ENCODE measurements around the gene CILP2.

CILP2 gene

DNA sequence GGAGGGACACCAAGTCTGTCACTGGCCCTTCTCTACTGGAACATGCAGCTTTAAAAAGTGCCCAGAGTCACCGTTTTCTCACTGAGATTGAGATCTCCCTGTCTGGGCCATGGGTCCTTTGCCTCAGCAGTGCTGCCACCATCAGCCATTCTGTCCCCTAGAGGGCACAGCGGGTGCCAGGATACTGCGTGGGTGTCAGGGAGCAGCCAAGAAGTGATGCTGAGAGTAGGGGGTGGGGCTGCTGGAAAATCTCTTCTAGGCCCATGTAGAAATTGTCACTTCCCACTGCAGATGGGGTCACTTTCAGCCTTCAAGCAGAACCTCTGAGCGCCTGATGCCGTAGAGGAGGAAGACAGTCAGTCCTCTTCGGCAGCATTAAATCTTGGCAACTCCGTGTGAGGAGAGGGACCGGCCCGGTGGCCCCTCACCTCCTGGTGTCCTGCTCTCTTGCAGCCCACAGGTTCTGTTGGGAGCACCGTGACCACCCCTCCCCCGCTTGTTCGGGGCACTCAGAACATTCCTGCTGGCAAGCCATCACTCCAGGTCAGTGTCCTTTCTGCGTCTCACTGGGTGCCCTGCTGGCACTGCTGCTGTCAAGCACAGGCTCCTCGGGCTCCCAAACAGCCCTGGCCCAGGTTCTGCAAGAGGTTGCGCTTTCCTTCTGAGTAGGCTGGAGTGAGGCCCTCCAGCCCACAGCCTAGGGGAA lies 44.1 kb upstream of the CILP2 start:
- peak overlapping the region in 1 of 11 experiments; percentile 12; a peak in 1 of 22 replicates for H3K4me2 ChIP-seq
- no peaks in the 10 kb centered on the region for H3K9me3 ChIP-seq (replicated peaks in 1 of 11)
- H4K20me1 ChIP-seq = peaks cover 71 to 98% (median 93%) of the 10 kb centered on the region in 11 experiments
- peaks cover 78 to 85% (median 83%) of the 10 kb centered on the region in 11 experiments for H3K36me3 ChIP-seq
- H3K9ac ChIP-seq = peak overlapping the region in 8 of 11 experiments; percentile 5 to 47 (median 30); a peak in 5 of 22 replicates
- no peaks in the 10 kb centered on the region for H3K27me3 ChIP-seq
- no peak for TF ChIP-seq Cebpa-rat (IDR thresholded peaks at IDR 0.05)
- peaks cover 13 to 35% (median 27%) of the 10 kb centered on the region in 10 experiments for H3K4me1 ChIP-seq
- H3K27ac ChIP-seq = peak overlapping the region in 2 of 11 experiments; percentile 4 to 22; a peak in 4 of 22 replicates
- no peak overlapping the region for H3K4me3 ChIP-seq

DNA sequence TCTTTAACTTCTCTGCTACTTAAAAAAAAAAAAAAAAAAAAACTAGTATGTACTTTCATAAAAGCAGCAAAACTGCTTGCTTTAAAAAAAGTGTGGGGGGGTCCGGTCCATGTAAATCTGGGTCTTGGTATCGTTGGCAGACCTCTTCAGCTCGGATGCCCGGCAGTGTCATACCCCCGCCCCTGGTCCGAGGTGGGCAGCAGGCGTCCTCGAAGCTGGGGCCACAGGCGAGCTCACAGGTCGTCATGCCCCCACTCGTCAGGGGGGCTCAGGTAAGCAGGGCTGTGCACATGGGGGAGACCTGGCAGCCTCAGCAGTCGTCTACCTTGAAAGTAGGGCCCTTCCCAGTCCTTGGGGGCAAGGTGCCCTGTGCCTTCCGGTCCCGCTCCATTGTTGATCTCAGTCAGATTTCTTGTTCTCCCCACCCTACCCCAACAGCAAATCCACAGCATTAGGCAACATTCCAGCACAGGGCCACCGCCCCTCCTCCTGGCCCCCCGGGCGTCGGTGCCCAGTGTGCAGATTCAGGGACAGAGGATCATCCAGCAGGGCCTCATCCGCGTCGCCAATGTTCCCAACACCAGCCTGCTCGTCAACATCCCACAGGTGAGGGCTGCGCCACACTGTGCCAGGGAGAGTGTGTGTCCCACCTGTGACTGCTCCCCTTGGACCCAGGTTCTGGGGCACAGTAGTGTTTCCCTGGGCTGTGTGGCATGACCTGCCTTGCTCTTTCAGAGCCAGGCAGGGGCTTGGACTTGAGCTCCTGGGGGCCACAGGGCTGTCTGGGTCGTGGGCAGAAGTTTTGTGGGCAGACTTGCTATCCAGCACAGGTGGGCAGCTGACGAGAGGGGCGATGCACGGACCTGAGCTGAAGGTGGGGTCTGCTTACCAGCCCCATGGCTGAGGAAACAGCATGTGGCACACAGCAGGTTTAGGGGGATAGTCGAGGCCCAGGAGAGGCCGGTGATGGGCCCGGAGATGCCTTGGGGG lies 42.2 kb upstream of the CILP2 start:
- no peak overlapping the region; a peak in 1 of 22 replicates for H3K4me2 ChIP-seq
- no peaks in the 10 kb centered on the region for H3K9me3 ChIP-seq (replicated peaks in 1 of 11)
- peak overlapping the region in 1 of 11 experiments; percentile 13; a peak in 1 of 22 replicates for H3K9ac ChIP-seq
- peaks cover 75 to 98% (median 95%) of the 10 kb centered on the region in 11 experiments for H4K20me1 ChIP-seq
- no peak for TF ChIP-seq Cebpa-rat (IDR thresholded peaks at IDR 0.05)
- no peak overlapping the region for H3K4me3 ChIP-seq
- H3K27me3 ChIP-seq = no peaks in the 10 kb centered on the region
- peaks cover 0 to 21% (median 9%) of the 10 kb centered on the region in 10 experiments; a peak in 13 of 20 replicates for H3K4me1 ChIP-seq
- peaks cover 95 to 99% (median 98%) of the 10 kb centered on the region in 11 experiments for H3K36me3 ChIP-seq
- peak overlapping the region in 3 of 11 experiments; percentile 6 to 18 (median 14); a peak in 2 of 22 replicates for H3K27ac ChIP-seq

DNA sequence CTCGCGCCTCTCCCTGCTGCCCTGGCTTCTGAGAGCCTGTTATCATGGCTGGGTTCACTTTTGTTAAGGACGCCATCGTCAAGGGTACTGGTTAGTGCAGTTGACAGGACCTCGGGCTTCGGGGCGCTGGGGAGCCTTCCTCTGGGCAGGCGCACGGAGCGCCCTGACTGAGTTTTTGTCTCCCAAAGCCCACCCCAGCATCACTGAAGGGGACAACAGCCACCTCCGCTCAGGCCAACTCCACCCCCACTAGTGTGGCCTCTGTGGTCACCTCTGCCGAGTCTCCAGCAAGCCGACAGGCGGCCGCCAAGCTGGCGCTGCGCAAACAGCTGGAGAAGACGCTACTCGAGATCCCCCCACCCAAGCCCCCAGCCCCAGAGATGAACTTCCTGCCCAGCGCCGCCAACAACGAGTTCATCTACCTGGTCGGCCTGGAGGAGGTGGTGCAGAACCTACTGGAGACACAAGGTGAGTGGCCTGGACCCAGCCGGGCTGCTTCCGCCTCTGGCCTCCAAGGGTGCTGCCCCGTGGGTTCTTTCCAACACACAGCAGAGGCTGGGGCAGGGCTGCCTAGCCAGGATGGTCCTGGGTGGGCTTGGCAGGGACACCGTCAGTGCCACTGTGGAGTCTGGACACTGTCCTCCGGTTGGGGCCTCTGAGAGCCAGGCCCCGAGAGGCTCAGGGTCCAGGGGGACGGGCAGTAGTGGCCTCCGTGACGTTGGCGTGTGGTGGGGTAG lies 39.6 kb upstream of the CILP2 start:
- no peak overlapping the region for H3K4me2 ChIP-seq
- no peaks in the 10 kb centered on the region for H3K27me3 ChIP-seq
- H3K9ac ChIP-seq = no peak overlapping the region; a peak in 2 of 22 replicates
- peaks cover 52 to 98% (median 95%) of the 10 kb centered on the region in 11 experiments for H4K20me1 ChIP-seq
- no peak overlapping the region for H3K27ac ChIP-seq
- no peak overlapping the region for H3K4me3 ChIP-seq
- H3K4me1 ChIP-seq = peaks cover 0 to 16% (median 8%) of the 10 kb centered on the region in 10 experiments; a peak in 9 of 20 replicates
- H3K9me3 ChIP-seq (replicated peaks in 1 of 11) = no peaks in the 10 kb centered on the region
- peaks cover 95 to 99% (median 98%) of the 10 kb centered on the region in 11 experiments for H3K36me3 ChIP-seq
- no peak for TF ChIP-seq Cebpa-rat (IDR thresholded peaks at IDR 0.05)

DNA sequence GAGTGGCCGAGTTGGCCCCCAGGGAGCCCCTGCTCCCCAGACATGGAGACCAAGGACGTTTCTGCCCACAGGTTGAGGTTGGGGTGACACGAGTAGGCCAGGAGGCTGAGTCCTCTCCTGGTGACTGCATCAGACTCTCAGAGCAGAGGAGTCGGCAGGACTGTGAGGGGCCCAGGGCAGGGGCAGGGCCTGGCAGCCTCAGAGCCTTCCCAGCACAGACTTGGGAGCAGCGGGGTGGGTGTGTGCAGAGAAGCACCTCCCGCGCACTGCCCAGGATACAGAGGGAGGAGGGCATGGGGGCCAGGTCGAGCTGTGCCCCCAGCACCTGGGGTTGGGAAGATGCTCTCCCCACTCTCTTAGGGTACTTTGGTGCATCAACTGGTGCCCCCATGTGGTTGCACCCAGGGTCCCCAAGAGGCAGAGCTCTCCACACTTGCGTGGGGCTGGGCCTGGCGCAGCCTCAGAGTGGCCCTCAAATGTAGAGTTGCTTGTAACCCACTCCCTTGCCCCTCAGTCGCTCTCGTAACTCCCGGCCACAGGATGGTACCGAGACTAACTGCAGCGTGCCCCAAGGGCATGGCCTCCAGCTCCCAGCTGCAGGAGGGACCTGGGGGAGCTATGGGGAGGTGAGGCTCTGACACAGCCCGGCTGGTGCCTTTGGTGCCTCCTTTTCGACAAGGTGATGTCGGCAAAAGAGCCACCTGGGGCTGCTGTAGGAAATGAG lies 38.6 kb upstream of the CILP2 start:
- Histone ChIP-seq H4K20me1 (peaks cover 45 to 100% (median 97%) of the 10 kb centered on the region in 11 experiments), H3K9me3 (replicated peaks in 1 of 11) (no peaks in the 10 kb centered on the region), H3K4me1 (peaks cover 0 to 8% (median under 1%) of the 10 kb centered on the region in 10 experiments; a peak in 4 of 20 replicates), H3K4me3 (no peak overlapping the region), H3K27me3 (no peaks in the 10 kb centered on the region), H3K9ac (peak overlapping the region in 2 of 11 experiments; percentile 6 to 13; a peak in 1 of 22 replicates), H3K27ac (0 out of 22 replicates have a peak overlapping the region, but pooled peaks of 1 of the 11 experiments have one; percentile 22), H3K36me3 (peaks cover 98 to 100% (median 100%) of the 10 kb centered on the region in 11 experiments), H3K4me2 (no peak overlapping the region)
- no peak for TF ChIP-seq Cebpa-rat (IDR thresholded peaks at IDR 0.05)

DNA sequence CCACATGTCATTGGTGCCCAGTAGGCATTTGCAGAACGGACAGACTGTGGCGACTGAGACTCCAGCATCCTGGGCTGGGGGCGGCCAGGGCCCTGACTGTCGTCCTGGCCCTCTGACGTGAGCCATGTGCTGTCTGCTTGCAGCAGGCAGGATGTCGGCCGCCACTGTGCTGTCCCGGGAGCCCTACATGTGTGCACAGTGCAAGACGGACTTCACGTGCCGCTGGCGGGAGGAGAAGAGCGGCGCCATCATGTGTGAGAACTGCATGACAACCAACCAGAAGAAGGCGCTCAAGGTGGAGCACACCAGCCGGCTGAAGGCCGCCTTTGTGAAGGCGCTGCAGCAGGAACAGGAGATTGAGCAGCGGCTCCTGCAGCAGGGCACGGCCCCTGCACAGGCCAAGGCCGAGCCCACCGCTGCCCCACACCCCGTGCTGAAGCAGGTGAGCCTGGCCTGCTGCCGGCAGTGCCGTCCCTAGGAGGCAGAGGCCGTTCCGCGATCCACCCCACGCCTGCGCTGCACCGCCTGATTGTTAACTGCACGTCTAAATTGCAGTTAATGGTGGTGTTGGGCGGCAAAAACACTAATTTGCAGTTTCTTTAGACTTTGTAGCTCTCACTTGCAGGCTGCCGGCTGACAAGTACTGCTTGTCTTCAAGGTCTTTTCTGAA lies 37.0 kb upstream of the CILP2 start:
- Histone ChIP-seq H3K9ac (no peak overlapping the region), H3K4me3 (no peak overlapping the region), H3K27me3 (no peaks in the 10 kb centered on the region), H4K20me1 (peaks cover 38 to 100% (median 100%) of the 10 kb centered on the region in 11 experiments), H3K27ac (no peak overlapping the region), H3K36me3 (peaks cover 100% of the 10 kb centered on the region in 11 experiments), H3K4me2 (no peak overlapping the region), H3K9me3 (replicated peaks in 1 of 11) (no peaks in the 10 kb centered on the region), H3K4me1 (no peaks in the 10 kb centered on the region)
- no peak for TF ChIP-seq Cebpa-rat (IDR thresholded peaks at IDR 0.05)

DNA sequence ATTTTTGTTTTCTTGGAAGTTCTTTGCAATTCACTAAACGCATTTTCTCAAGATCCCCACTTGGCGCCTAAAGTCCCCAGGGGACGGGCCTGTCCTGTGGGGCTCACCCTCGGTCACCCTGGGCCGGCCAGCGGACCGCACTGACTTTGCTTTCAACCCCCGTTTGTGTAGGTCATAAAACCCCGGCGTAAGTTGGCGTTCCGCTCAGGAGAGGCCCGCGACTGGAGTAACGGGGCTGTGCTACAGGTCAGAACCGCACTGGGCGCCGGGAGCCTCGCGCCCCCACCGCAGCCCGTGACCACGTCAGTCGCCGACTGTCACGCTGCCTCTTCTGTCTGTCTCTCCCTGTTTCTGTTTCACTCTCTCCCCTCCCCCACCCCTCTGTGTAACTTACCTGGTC lies 36.3 kb upstream of the CILP2 start:
- Histone ChIP-seq H3K4me3 (no peak overlapping the region), H3K9ac (no peak overlapping the region), H3K27me3 (no peaks in the 10 kb centered on the region), H4K20me1 (peaks cover 32 to 100% (median 98%) of the 10 kb centered on the region in 11 experiments), H3K9me3 (replicated peaks in 1 of 11) (no peaks in the 10 kb centered on the region), H3K4me1 (no peaks in the 10 kb centered on the region), H3K4me2 (no peak overlapping the region), H3K27ac (no peak overlapping the region), H3K36me3 (peaks cover 100% of the 10 kb centered on the region in 11 experiments)
- TF ChIP-seq Cebpa-rat (IDR thresholded peaks at IDR 0.05) = no peak

DNA sequence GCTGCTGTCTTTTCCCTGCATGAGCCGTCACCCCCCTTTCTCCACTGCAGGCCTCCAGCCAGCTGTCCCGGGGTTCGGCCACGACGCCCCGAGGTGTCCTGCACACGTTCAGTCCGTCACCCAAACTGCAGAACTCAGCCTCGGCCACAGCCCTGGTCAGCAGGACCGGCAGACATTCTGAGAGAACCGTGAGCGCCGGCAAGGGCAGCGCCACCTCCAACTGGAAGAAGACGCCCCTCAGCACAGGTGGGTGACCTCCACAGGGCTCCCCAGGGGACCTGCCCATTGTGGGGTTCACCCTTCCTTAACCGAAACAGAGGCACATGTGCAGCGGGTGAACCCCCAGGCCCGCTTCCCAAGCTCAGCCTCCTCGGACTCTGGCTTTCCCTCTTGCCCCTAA lies 35.8 kb upstream of the CILP2 start:
- Histone ChIP-seq H3K9me3 (replicated peaks in 1 of 11) (no peaks in the 10 kb centered on the region), H3K4me1 (no peaks in the 10 kb centered on the region), H3K27me3 (no peaks in the 10 kb centered on the region), H3K27ac (no peak overlapping the region), H3K9ac (no peak overlapping the region), H3K36me3 (peaks cover 99 to 100% (median 100%) of the 10 kb centered on the region in 11 experiments), H3K4me3 (no peak overlapping the region), H3K4me2 (no peak overlapping the region), H4K20me1 (peaks cover 28 to 98% (median 93%) of the 10 kb centered on the region in 11 experiments)
- TF ChIP-seq Cebpa-rat (IDR thresholded peaks at IDR 0.05) = no peak
